Stimulated activated CD8-positive, alpha-beta memory T cell treated with anti-CD3 and anti-CD28 coated beads, Interleukin-4, amount 100 ng/mL, for 24 hours (primary cell): ENCODE data around the gene UBE2J2.

Experiments used
- DNase-seq: peaks from one replicate; pipeline ENCODE4 v3.0.0-alpha.2; 2020; ENCODE audit warnings: low read depth

UBE2J2 gene

GRCh38 chr1:1280782-1281481, 7.3 kb upstream of the UBE2J2 start:
- DNase-seq: no peak

- DNase-seq: no peak
Measured at GRCh38 chr1:1279028-1279427, 5.4 kb upstream of the UBE2J2 start.

GRCh38 chr1:1278620-1279019, 5.0 kb upstream of the UBE2J2 start:
- no peak for DNase-seq

GRCh38 chr1:1275836-1276235, 2.2 kb upstream of the UBE2J2 start:
- no peak for DNase-seq

GRCh38 chr1:1274931-1275431, 1.3 kb upstream of the UBE2J2 start:
- no peak for DNase-seq

GRCh38 chr1:1274299-1274930, 761 bp upstream of the UBE2J2 start:
- DNase-seq: no peak

- no peak for DNase-seq
Measured at GRCh38 chr1:1273209-1273511, 494 bp downstream of the UBE2J2 start.

- no peak for DNase-seq
Measured at GRCh38 chr1:1272341-1273208, 1.1 kb downstream of the UBE2J2 start.

GRCh38 chr1:1270813-1271212, 2.8 kb downstream of the UBE2J2 start:
- no peak for DNase-seq

GRCh38 chr1:1268284-1268682, 5.4 kb downstream of the UBE2J2 start:
- DNase-seq: no peak

GRCh38 chr1:1267488-1268283, 6.0 kb downstream of the UBE2J2 start:
- DNase-seq: no peak

- no peak for DNase-seq
Measured at GRCh38 chr1:1264868-1265272, 8.8 kb downstream of the UBE2J2 start.

- no peak for DNase-seq
Measured at GRCh38 chr1:1264026-1264425, 9.6 kb downstream of the UBE2J2 start.

GRCh38 chr1:1262758-1263157, 10.9 kb downstream of the UBE2J2 start:
- no peak for DNase-seq

- DNase-seq: no peak
Measured at GRCh38 chr1:1262071-1262470, 11.6 kb downstream of the UBE2J2 start.

- no peak for DNase-seq
Measured at GRCh38 chr1:1260843-1261560, 12.7 kb downstream of the UBE2J2 start.

- no peak for DNase-seq
Measured at GRCh38 chr1:1259951-1260600, 13.6 kb downstream of the UBE2J2 start.

- DNase-seq: no peak
Measured at GRCh38 chr1:1259540-1259939, 14.1 kb downstream of the UBE2J2 start.

GRCh38 chr1:1259119-1259488, 14.6 kb downstream of the UBE2J2 start:
- no peak for DNase-seq

- DNase-seq: no peak
Measured at GRCh38 chr1:1256956-1257871, 16.4 kb downstream of the UBE2J2 start.
